IMR-90 (cell line): ENCODE results near the gene CHRNA10.

Experiments used
- CEBPB ChIP-seq: IDR thresholded peaks from 2 replicates; pipeline ENCODE4 v1.6.1; 2012; ENCODE audit warnings: low read depth, low read length, improper control_type of control experiment
- CHD1 ChIP-seq: IDR thresholded peaks from 2 replicates; pipeline ENCODE4 v1.6.1; 2012; ENCODE audit warnings: low read depth, low read length, improper control_type of control experiment
- ELK1 ChIP-seq: fragments of 150-350 bp; IDR thresholded peaks from 2 replicates; pipeline ENCODE4 v1.6.1; 2016; ENCODE audit warnings: low read depth, mild to moderate bottlenecking, low read length, moderate library complexity, borderline replicate concordance
- FOS ChIP-seq: fragments of 150-350 bp; IDR thresholded peaks from 2 replicates; pipeline ENCODE4 v1.6.1; 2016; ENCODE audit warnings: low read depth, low read length
- MAFK ChIP-seq: IDR thresholded peaks from 2 replicates; pipeline ENCODE4 v1.6.1; 2012; ENCODE audit warnings: low read depth, low read length, improper control_type of control experiment
- MAZ ChIP-seq: IDR thresholded peaks from 2 replicates; pipeline ENCODE4 v1.6.1; 2012; ENCODE audit warnings: low read depth, mild to moderate bottlenecking, low read length, improper control_type of control experiment, moderate library complexity, borderline replicate concordance
- MXI1 ChIP-seq: IDR thresholded peaks from 2 replicates; pipeline ENCODE4 v1.6.1; 2012; ENCODE audit warnings: low read depth, mild to moderate bottlenecking, low read length, moderate library complexity, borderline replicate concordance
- POLR2A ChIP-seq: IDR thresholded peaks from 2 replicates; pipeline ENCODE4 v1.6.1; 2012; ENCODE audit warnings: mild to moderate bottlenecking, low read depth, low read length
- RFX5 ChIP-seq: IDR thresholded peaks from 2 replicates; pipeline ENCODE4 v1.8.0; 2012; ENCODE audit warnings: low read depth, mild to moderate bottlenecking, low read length, moderate library complexity
- SMC3 ChIP-seq: fragments of 150-350 bp; IDR thresholded peaks from 2 replicates; pipeline ENCODE4 v1.6.1; 2016; ENCODE audit warnings: low read depth, mild to moderate bottlenecking, antibody characterized with exemption, low read length, moderate library complexity
- USF2 ChIP-seq: fragments of 150-350 bp; IDR thresholded peaks from 2 replicates; pipeline ENCODE4 v1.6.1; 2017; ENCODE audit warnings: mild to moderate bottlenecking, antibody characterized with exemption, low read length, low read depth
- TF ChIP-seq, protein P1 (sequence below): conservative IDR thresholded peaks from 2 replicates; pipeline ENCODE4 v1.5.1; 2012; ENCODE audit warnings: mild to moderate bottlenecking, low read depth, low read length, improper control_type of control experiment

DNA sequence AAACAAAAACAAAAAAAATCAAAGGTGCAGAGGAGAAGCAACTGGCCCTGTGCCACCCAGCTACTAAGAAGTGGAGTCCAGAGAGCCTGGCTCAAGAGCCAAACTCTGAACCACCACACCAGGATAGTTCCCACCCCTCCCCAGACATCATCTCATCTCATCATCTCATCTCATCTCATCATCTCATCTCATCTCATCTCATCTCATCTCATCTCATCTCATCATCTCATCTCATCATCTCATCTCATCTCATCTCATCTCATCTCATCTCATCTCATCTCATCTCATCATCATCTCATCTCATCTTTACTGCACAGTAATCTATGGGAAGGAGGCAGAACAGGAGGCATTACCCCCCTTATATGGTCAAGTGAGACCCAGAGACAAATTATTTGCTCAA, 8.3 kb downstream of the CHRNA10 start:
- TF ChIP-seq, protein P1, sequence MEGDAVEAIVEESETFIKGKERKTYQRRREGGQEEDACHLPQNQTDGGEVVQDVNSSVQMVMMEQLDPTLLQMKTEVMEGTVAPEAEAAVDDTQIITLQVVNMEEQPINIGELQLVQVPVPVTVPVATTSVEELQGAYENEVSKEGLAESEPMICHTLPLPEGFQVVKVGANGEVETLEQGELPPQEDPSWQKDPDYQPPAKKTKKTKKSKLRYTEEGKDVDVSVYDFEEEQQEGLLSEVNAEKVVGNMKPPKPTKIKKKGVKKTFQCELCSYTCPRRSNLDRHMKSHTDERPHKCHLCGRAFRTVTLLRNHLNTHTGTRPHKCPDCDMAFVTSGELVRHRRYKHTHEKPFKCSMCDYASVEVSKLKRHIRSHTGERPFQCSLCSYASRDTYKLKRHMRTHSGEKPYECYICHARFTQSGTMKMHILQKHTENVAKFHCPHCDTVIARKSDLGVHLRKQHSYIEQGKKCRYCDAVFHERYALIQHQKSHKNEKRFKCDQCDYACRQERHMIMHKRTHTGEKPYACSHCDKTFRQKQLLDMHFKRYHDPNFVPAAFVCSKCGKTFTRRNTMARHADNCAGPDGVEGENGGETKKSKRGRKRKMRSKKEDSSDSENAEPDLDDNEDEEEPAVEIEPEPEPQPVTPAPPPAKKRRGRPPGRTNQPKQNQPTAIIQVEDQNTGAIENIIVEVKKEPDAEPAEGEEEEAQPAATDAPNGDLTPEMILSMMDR, result no peak
- TF ChIP-seq POLR2A (no peak), SMC3 (no peak), CEBPB (no peak), FOS (no peak), CHD1 (no peak), RFX5 (no peak), ELK1 (no peak), MAZ (no peak), MXI1 (no peak), USF2 (no peak), MAFK (no peak)
